DOHH2 (cell line): ENCODE data around the gene WDR31.

Experiments used
- EZH2phosphoT487 ChIP-seq: fragments of 200-600 bp; sonication (generic); IDR thresholded peaks from 2 replicates; pipeline ENCODE4 v1.6.1; 2017; ENCODE audit warnings: borderline replicate concordance, mild to moderate bottlenecking, antibody characterized with exemption, low read length, moderate library complexity, mixed read lengths
- TF ChIP-seq, protein P1 (sequence below): fragments of 200-600 bp; sonication (generic); IDR thresholded peaks from one replicate; pipeline ENCODE4 v1.5.1; 2014; ENCODE audit warnings: antibody characterized with exemption, mild to moderate bottlenecking, low read depth, low read length; ENCODE audit not compliant: poor library complexity, severe bottlenecking

DNA sequence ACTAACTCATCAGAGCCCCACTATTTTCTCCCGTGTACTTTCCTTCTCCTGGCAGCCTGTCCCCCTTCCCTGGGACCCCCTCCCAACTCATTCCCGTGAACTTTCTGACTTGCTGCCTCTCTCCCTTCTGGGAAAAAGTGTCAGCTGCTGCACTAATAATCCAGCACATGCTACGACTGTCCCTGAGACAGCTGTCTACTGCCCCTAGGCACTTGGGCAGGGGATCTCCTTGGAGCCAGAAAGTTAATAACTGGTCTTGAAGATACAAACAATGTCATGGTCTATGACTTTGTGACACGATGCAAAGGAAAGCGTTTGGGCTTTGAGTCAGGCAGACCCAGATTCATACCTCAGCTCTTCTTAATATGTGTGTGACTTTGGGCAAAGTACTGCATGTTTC is 26.8 kb downstream of the WDR31 start:
- TF ChIP-seq, protein P1, sequence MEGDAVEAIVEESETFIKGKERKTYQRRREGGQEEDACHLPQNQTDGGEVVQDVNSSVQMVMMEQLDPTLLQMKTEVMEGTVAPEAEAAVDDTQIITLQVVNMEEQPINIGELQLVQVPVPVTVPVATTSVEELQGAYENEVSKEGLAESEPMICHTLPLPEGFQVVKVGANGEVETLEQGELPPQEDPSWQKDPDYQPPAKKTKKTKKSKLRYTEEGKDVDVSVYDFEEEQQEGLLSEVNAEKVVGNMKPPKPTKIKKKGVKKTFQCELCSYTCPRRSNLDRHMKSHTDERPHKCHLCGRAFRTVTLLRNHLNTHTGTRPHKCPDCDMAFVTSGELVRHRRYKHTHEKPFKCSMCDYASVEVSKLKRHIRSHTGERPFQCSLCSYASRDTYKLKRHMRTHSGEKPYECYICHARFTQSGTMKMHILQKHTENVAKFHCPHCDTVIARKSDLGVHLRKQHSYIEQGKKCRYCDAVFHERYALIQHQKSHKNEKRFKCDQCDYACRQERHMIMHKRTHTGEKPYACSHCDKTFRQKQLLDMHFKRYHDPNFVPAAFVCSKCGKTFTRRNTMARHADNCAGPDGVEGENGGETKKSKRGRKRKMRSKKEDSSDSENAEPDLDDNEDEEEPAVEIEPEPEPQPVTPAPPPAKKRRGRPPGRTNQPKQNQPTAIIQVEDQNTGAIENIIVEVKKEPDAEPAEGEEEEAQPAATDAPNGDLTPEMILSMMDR: no peak
- TF ChIP-seq EZH2phosphoT487: no peak
